HCT116 (cell line): Measurements from ENCODE around the gene SGK1.

Experiments used
- EZH2 ChIP-seq: fragments of 200-600 bp; sonication (generic); IDR thresholded peaks from 2 replicates; pipeline ENCODE4 v1.6.1; 2017; ENCODE audit warnings: antibody characterized with exemption, mixed run types
- POLR2A ChIP-seq: IDR thresholded peaks from 2 replicates; pipeline ENCODE4 v1.7.0; 2011; ENCODE audit warnings: borderline replicate concordance; ENCODE audit not compliant: insufficient read depth, insufficient read length; ENCODE audit errors: extremely low read depth
- POLR2AphosphoS5 ChIP-seq: IDR thresholded peaks from 2 replicates; pipeline ENCODE4 v1.6.1; 2011; ENCODE audit warnings: mild to moderate bottlenecking, low read depth, low read length, moderate library complexity
- TF ChIP-seq, protein P1 (sequence below), 3 experiments: fragments of 200-600 bp in 1 of 3; sonication (generic) in 1 of 3; IDR thresholded peaks in 2 of 3; conservative IDR thresholded peaks in 1 of 3; 2 replicates each; pipeline ENCODE4 v1.5.1; 2012 to 2017; ENCODE audit warnings: low read depth in 2 of 3, low read length in 2 of 3, antibody characterized with exemption in 1 of 3, borderline replicate concordance in 1 of 3, control low read depth in 1 of 3, mild to moderate bottlenecking in 1 of 3, mixed read lengths in 1 of 3, mixed run types in 1 of 3, moderate library complexity in 1 of 3; ENCODE audit not compliant: insufficient read depth in 1 of 3

GRCh38 chr6:134185277-134185676, 132.6 kb downstream of the SGK1 start:
- TF ChIP-seq POLR2A: no peak
- no peak for TF ChIP-seq EZH2
- TF ChIP-seq, protein P1, sequence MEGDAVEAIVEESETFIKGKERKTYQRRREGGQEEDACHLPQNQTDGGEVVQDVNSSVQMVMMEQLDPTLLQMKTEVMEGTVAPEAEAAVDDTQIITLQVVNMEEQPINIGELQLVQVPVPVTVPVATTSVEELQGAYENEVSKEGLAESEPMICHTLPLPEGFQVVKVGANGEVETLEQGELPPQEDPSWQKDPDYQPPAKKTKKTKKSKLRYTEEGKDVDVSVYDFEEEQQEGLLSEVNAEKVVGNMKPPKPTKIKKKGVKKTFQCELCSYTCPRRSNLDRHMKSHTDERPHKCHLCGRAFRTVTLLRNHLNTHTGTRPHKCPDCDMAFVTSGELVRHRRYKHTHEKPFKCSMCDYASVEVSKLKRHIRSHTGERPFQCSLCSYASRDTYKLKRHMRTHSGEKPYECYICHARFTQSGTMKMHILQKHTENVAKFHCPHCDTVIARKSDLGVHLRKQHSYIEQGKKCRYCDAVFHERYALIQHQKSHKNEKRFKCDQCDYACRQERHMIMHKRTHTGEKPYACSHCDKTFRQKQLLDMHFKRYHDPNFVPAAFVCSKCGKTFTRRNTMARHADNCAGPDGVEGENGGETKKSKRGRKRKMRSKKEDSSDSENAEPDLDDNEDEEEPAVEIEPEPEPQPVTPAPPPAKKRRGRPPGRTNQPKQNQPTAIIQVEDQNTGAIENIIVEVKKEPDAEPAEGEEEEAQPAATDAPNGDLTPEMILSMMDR (IDR thresholded peaks at IDR 0.05 in 2 of 3, conservative IDR thresholded peaks at IDR 0.05 in 1 of 3; ENCODE audit: borderline replicate concordance in 1 of 3, insufficient read depth in 1 of 3, low read depth in 2 of 3, low read length in 2 of 3): no peak
- TF ChIP-seq POLR2AphosphoS5: no peak
